K562 (cell line): ENCODE results near the gene MINDY4. TPM values are rescaled to one million over a fixed set of nuclear protein-coding genes. Genes with fewer than 3 reads are reported as not detected.

Experiments used
- ARHGAP35 ChIP-seq: fragments of 450-650 bp; IDR thresholded peaks from 2 replicates; pipeline ENCODE4 v1.6.1; 2018; ENCODE audit not compliant: partially characterized antibody
- ASH1L ChIP-seq: fragments of 450-650 bp; IDR thresholded peaks from 2 replicates; pipeline ENCODE4 v1.6.1; 2018; ENCODE audit warnings: borderline replicate concordance, mild to moderate bottlenecking, low read depth; ENCODE audit not compliant: partially characterized antibody
- BCL6 ChIP-seq: fragments of 250-450 bp; sonication (Bioruptor Pico); IDR thresholded peaks from 2 replicates; pipeline ENCODE4 v1.4.0; 2020
- CBX3 ChIP-seq, 2 experiments: IDR thresholded peaks; 1 replicate in 1 of 2; 2 replicates in 1 of 2; pipeline ENCODE4 v1.6.1; 2012; ENCODE audit warnings: inconsistent platforms in 2 of 2, low read length in 2 of 2, borderline replicate concordance in 1 of 2, control low read depth in 1 of 2
- ELF4 ChIP-seq: fragments of 450-650 bp; formaldehyde crosslinking; IDR thresholded peaks from 2 replicates; pipeline ENCODE4 v1.4.0; 2022; ENCODE audit warnings: missing genetic modification characterization
- HMG20A ChIP-seq: fragments of 450-650 bp; formaldehyde crosslinking; conservative IDR thresholded peaks from 2 replicates; pipeline ENCODE4 v1.4.0; 2020; ENCODE audit warnings: mild to moderate bottlenecking, mixed read lengths
- KDM5B ChIP-seq: fragments of 200-600 bp; sonication (generic); IDR thresholded peaks from 2 replicates; pipeline ENCODE4 v1.6.1; 2012; ENCODE audit warnings: low read depth, mild to moderate bottlenecking, moderate library complexity, low read length, control low read depth, inconsistent platforms; ENCODE audit not compliant: insufficient replicate concordance
- MAZ ChIP-seq, 2 experiments: fragments of 450-650 bp in 1 of 2; sonication (generic) in 1 of 2; formaldehyde crosslinking; IDR thresholded peaks in 1 of 2; conservative IDR thresholded peaks in 1 of 2; 2 replicates each; pipeline versions ENCODE4 v1.4.0 to v1.5.0; 2020; ENCODE audit warnings: mild to moderate bottlenecking in 1 of 2, missing genetic modification reagents in 1 of 2
- NR1H2 ChIP-seq: sonication (generic); formaldehyde crosslinking; IDR thresholded peaks from 2 replicates; pipeline ENCODE4 v1.4.0; 2020; ENCODE audit warnings: mild to moderate bottlenecking, missing genetic modification reagents
- SRSF1 ChIP-seq: fragments of 200-400 bp; formaldehyde crosslinking; IDR thresholded peaks from 2 replicates; pipeline ENCODE4 v1.6.1; 2017; ENCODE audit warnings: mild to moderate bottlenecking, low read depth, low read length, moderate library complexity
- ZNF175 ChIP-seq: fragments of 200-800 bp; sonication (Bioruptor generic); IDR thresholded peaks from 2 replicates; pipeline ENCODE4 v1.6.1; 2016; ENCODE audit warnings: low read depth, mild to moderate bottlenecking, missing genetic modification characterization, missing compliant biosample characterization
- polyA plus RNA-seq, 8 experiments: library from polyadenylated mRNA; depleted of rRNA in 4 of 8; stranded (reverse) in 5 of 8; unstranded in 3 of 8; fragments of >200 nt; fragmentation: Nextera tagmentation in 2 of 8; fragmentation: Illumina TruSeq in 1 of 8; extraction: Ambion mirVana in 2 of 8; extraction: Trizol in 1 of 8; gene quantifications; 2 replicates each; pipeline versions ENCODE4 v1.2.1 to v1.2.3, GENCODE V29; 2011 to 2014; ENCODE audit warnings: inconsistent platforms in 1 of 8, missing spikeins in 1 of 8
- total RNA-seq, 7 experiments: library from RNA; depleted of rRNA in 6 of 7; stranded (reverse); fragments of >200 nt in 6 of 7; fragmentation: Illumina TruSeq in 2 of 7; extraction: Trizol in 2 of 7; gene quantifications; 2 replicates each; pipeline versions ENCODE4 v1.2.1 to v1.2.3, GENCODE V29; 2011 to 2021; ENCODE audit warnings: low replicate concordance in 1 of 7
- TF ChIP-seq, protein P1 (sequence below): fragments of 150-350 bp; conservative IDR thresholded peaks from 2 replicates; pipeline ENCODE4 v1.6.1; 2014; ENCODE audit warnings: low read length
- TF ChIP-seq, protein P2 (sequence below): fragments of 450-650 bp; formaldehyde crosslinking; IDR thresholded peaks from 2 replicates; pipeline ENCODE4 v1.4.0; 2022; ENCODE audit warnings: mild to moderate bottlenecking, moderate library complexity
- TF ChIP-seq, protein P3 (sequence below): fragments of 250-450 bp; sonication (Bioruptor Pico); IDR thresholded peaks from 2 replicates; pipeline ENCODE4 v1.5.1; 2021; ENCODE audit warnings: mild to moderate bottlenecking

MINDY4 gene
- total and polyA plus RNA-seq, 9 of the 15 experiments (the other 6 are each of a cell fraction or from before 2014, with no cell fraction given): 2.1 to 16.7 (median 11.0) TPM

DNA sequence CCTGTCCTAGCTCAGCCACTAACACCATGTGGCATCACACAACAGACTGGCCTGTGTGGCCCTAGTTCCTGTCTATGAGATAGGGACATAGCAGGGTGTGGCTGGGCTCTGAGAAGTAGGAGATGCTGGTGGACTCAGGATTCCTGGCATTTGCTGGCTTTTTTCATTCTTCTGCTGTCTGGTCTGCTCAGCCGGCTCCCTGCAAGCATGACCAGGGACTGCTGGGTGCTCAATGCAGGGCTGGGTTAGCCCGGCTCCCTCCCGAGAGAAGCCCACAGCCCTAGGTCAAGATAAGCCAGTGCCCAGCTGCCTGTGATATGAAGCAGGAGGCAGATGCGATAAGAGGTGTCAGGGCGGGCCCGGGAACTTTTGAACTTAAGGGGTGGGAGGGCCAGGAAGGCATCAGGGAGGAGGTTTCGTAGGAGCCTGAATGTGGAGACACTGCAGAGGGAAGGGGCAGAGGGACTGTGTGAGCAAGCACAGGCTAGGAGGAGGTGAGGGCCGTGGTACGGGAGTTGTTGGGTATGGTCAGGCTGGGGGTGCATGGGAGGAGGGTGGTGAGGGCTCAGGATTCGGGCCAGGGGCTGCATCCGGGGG, 143.9 kb downstream of the MINDY4 start (continued):
- TF ChIP-seq, protein P1, sequence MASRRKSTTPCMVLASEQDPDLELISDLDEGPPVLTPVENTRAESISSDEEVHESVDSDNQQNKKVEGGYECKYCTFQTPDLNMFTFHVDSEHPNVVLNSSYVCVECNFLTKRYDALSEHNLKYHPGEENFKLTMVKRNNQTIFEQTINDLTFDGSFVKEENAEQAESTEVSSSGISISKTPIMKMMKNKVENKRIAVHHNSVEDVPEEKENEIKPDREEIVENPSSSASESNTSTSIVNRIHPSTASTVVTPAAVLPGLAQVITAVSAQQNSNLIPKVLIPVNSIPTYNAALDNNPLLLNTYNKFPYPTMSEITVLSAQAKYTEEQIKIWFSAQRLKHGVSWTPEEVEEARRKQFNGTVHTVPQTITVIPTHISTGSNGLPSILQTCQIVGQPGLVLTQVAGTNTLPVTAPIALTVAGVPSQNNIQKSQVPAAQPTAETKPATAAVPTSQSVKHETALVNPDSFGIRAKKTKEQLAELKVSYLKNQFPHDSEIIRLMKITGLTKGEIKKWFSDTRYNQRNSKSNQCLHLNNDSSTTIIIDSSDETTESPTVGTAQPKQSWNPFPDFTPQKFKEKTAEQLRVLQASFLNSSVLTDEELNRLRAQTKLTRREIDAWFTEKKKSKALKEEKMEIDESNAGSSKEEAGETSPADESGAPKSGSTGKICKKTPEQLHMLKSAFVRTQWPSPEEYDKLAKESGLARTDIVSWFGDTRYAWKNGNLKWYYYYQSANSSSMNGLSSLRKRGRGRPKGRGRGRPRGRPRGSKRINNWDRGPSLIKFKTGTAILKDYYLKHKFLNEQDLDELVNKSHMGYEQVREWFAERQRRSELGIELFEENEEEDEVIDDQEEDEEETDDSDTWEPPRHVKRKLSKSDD: no peak
- TF ChIP-seq SRSF1 (no peak), ASH1L (no peak), CBX3 (IDR thresholded peaks at IDR 0.05; ENCODE audit: borderline replicate concordance in 1 of 2, low read length in 2 of 2) (peak in 1 of 2 experiments; percentile 63; a peak in 1 of 3 replicates), BCL6 (CRISPR knock-in tag) (0 out of 2 replicates have a peak, but pooled peaks have one; percentile 13), KDM5B (peak; percentile 44), HMG20A (CRISPR knock-in tag) (no peak), NR1H2 (CRISPR knock-in tag) (no peak), ELF4 (CRISPR knock-in tag) (peak; percentile 64; the same call in 1 of the 2 replicates), MAZ (CRISPR knock-in tag; conservative IDR thresholded peaks at IDR 0.05 in 1 of 2, IDR thresholded peaks at IDR 0.05 in 1 of 2) (peak; percentile 25 to 95; a peak in 2 of 4 replicates), ZNF175 (CRISPR knock-in tag) (no peak), ARHGAP35 (peak; percentile 51)
- TF ChIP-seq, protein P2, sequence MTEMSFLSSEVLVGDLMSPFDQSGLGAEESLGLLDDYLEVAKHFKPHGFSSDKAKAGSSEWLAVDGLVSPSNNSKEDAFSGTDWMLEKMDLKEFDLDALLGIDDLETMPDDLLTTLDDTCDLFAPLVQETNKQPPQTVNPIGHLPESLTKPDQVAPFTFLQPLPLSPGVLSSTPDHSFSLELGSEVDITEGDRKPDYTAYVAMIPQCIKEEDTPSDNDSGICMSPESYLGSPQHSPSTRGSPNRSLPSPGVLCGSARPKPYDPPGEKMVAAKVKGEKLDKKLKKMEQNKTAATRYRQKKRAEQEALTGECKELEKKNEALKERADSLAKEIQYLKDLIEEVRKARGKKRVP (CRISPR knock-in tag): peak; percentile 55; the same call in 1 of the 2 replicates
- TF ChIP-seq, protein P3, sequence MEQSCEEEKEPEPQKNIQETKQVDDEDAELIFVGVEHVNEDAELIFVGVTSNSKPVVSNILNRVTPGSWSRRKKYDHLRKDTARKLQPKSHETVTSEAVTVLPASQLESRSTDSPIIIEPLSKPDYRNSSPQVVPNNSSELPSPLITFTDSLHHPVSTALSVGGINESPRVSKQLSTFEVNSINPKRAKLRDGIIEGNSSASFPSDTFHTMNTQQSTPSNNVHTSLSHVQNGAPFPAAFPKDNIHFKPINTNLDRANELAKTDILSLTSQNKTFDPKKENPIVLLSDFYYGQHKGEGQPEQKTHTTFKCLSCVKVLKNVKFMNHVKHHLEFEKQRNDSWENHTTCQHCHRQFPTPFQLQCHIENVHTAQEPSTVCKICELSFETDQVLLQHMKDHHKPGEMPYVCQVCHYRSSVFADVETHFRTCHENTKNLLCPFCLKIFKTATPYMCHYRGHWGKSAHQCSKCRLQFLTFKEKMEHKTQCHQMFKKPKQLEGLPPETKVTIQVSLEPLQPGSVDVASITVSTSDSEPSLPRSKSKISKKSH (CRISPR knock-in tag): no peak
- TF ChIP-seq, all 486 proteins: peak for 162
